Neural progenitor cell (in vitro differentiated cells): ENCODE measurements around the gene RNF4.

Experiments used
- CTCF ChIP-seq: fragments of 200-600 bp; sonication (generic); IDR thresholded peaks from 2 replicates; pipeline ENCODE4 v1.5.1; 2017; ENCODE audit warnings: antibody characterized with exemption, mild to moderate bottlenecking
- EZH2 ChIP-seq: fragments of 200-600 bp; sonication (generic); IDR thresholded peaks from 2 replicates; pipeline ENCODE4 v1.6.1; 2017; ENCODE audit warnings: antibody characterized with exemption, mild to moderate bottlenecking, moderate library complexity

DNA sequence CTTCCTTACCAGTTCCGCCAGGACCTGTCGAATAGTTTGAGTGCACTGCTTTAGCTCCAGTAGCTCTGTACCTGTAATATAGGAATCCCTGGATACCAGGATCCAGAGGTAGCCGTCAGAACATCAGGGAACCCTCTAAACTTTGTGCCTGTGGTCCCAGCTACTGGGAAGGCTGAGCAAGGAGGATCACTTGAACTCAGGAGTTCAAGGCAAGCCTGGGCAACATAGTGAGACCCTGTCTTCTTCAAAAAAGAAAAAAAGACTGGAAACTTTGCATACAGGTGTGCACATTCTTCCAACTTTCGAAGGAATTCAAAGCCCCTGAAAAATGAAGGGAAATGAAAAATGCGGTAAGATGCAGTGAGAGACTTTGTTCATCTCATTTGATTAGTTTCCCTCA, 34.9 kb downstream of the RNF4 start:
- TF ChIP-seq EZH2 (no peak), CTCF (no peak)
